MM.1S (cell line): ENCODE measurements around the gene AGPS.

Source experiments
- CTCF ChIP-seq: fragments of 300-600 bp; sonication (generic); IDR thresholded peaks from 2 replicates; pipeline ENCODE4 v1.5.1; 2016; ENCODE audit warnings: antibody characterized with exemption, low read length, mixed read lengths
- EZH2 ChIP-seq: fragments of 300-600 bp; sonication (generic); optimal IDR thresholded peaks from 2 replicates; pipeline ENCODE3; 2017; ENCODE audit warnings: low read depth, mild to moderate bottlenecking, antibody characterized with exemption, low read length, mixed read lengths
- EZH2phosphoT487 ChIP-seq: fragments of 300-600 bp; sonication (generic); IDR thresholded peaks from 2 replicates; pipeline ENCODE4 v1.6.1; 2018; ENCODE audit warnings: antibody characterized with exemption, low read length

GRCh38 chr2:177467646-177468045, 75.1 kb downstream of the AGPS start:
- TF ChIP-seq CTCF (no peak), EZH2 (no peak), EZH2phosphoT487 (no peak)
